Glutamatergic neuron (in vitro differentiated cells): ENCODE data around the gene PRKAG2. TPM values are rescaled to one million over a fixed set of nuclear protein-coding genes. Genes with fewer than 3 reads are reported as not detected.

ENCODE experiments used
- DNase-seq: peaks from one replicate; pipeline ENCODE4 v3.0.0; 2022
- H3K27ac Mint-ChIP-seq: one replicate; pipeline ENCODE4 v1.8.0; 2020; ENCODE audit warnings: mild to moderate bottlenecking, mixed read lengths, inconsistent platforms; ENCODE audit not compliant: unreplicated experiment
- H3K27me3 Mint-ChIP-seq: one replicate; pipeline ENCODE4 v1.8.0; 2020; ENCODE audit warnings: mild to moderate bottlenecking, moderate library complexity, mixed read lengths, inconsistent platforms; ENCODE audit not compliant: unreplicated experiment
- H3K36me3 Mint-ChIP-seq: one replicate; pipeline ENCODE4 v1.8.0; 2020; ENCODE audit warnings: mild to moderate bottlenecking, mixed read lengths, inconsistent platforms; ENCODE audit not compliant: unreplicated experiment
- H3K4me1 Mint-ChIP-seq: one replicate; pipeline ENCODE4 v1.8.0; 2020; ENCODE audit warnings: mild to moderate bottlenecking, low read depth, mixed read lengths, inconsistent platforms; ENCODE audit not compliant: unreplicated experiment
- H3K4me3 Mint-ChIP-seq: one replicate; pipeline ENCODE4 v1.8.0; 2020; ENCODE audit warnings: mild to moderate bottlenecking, mixed read lengths, inconsistent platforms; ENCODE audit not compliant: unreplicated experiment
- H3K9me3 Mint-ChIP-seq: one replicate; pipeline ENCODE4 v1.8.0; 2020; ENCODE audit warnings: mild to moderate bottlenecking, moderate library complexity, mixed read lengths, inconsistent platforms; ENCODE audit not compliant: unreplicated experiment
- total RNA-seq: library from RNA; stranded (reverse); fragmentation: NEBNext Ultra II Directional; extraction: Animal tissue kit (Norgen Biotek cat#: 25700); gene quantifications from one replicate; pipeline ENCODE4 v1.2.1, GENCODE V29; 2021; ENCODE audit not compliant: unreplicated experiment
- TF ChIP-seq, protein P1 (sequence below): fragments of 200-600 bp; sonication (generic); IDR thresholded peaks from one replicate; pipeline ENCODE4 v1.5.0; 2021; ENCODE audit not compliant: partially characterized antibody, unreplicated experiment

Gene PRKAG2
- total RNA-seq, 1 donor from 2014 or later = 24.7 TPM

- Mint-ChIP-seq H3K27me3 (peaks cover 8% of the 10 kb centered on the region), H3K9me3 (peaks cover 3% of the 10 kb centered on the region), H3K4me1 (peaks cover 15% of the 10 kb centered on the region), H3K4me3 (no peak overlapping the region), H3K36me3 (no peaks in the 10 kb centered on the region), H3K27ac (no peak overlapping the region)
- peak; percentile 40 for DNase-seq
- TF ChIP-seq, protein P1, sequence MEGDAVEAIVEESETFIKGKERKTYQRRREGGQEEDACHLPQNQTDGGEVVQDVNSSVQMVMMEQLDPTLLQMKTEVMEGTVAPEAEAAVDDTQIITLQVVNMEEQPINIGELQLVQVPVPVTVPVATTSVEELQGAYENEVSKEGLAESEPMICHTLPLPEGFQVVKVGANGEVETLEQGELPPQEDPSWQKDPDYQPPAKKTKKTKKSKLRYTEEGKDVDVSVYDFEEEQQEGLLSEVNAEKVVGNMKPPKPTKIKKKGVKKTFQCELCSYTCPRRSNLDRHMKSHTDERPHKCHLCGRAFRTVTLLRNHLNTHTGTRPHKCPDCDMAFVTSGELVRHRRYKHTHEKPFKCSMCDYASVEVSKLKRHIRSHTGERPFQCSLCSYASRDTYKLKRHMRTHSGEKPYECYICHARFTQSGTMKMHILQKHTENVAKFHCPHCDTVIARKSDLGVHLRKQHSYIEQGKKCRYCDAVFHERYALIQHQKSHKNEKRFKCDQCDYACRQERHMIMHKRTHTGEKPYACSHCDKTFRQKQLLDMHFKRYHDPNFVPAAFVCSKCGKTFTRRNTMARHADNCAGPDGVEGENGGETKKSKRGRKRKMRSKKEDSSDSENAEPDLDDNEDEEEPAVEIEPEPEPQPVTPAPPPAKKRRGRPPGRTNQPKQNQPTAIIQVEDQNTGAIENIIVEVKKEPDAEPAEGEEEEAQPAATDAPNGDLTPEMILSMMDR = no peak
Observed at GRCh38 chr7:151853896-151854719, 22.8 kb downstream of the PRKAG2 start.

GRCh38 chr7:151852486-151853396 is 24.2 kb downstream of the PRKAG2 start:
- H3K4me1 Mint-ChIP-seq = peaks cover 15% of the 10 kb centered on the region
- H3K27ac Mint-ChIP-seq = no peak overlapping the region
- peaks cover 2% of the 10 kb centered on the region for H3K9me3 Mint-ChIP-seq
- H3K36me3 Mint-ChIP-seq = no peaks in the 10 kb centered on the region
- DNase-seq = no peak
- peaks cover 6% of the 10 kb centered on the region for H3K27me3 Mint-ChIP-seq
- no peak overlapping the region for H3K4me3 Mint-ChIP-seq
- TF ChIP-seq, protein P1 = no peak

- peaks cover 6% of the 10 kb centered on the region for H3K27me3 Mint-ChIP-seq
- peaks cover 2% of the 10 kb centered on the region for H3K9me3 Mint-ChIP-seq
- DNase-seq = no peak
- H3K4me3 Mint-ChIP-seq = no peak overlapping the region
- peaks cover 8% of the 10 kb centered on the region for H3K4me1 Mint-ChIP-seq
- TF ChIP-seq, protein P1 = no peak
- H3K36me3 Mint-ChIP-seq = no peaks in the 10 kb centered on the region
- H3K27ac Mint-ChIP-seq = no peak overlapping the region
Observed at GRCh38 chr7:151851782-151852181, 25.1 kb downstream of the PRKAG2 start.

GRCh38 chr7:151851145-151851751 is 25.7 kb downstream of the PRKAG2 start:
- DNase-seq = peak; percentile 16
- no peaks in the 10 kb centered on the region for H3K36me3 Mint-ChIP-seq
- H3K9me3 Mint-ChIP-seq = no peaks in the 10 kb centered on the region
- peaks cover 6% of the 10 kb centered on the region for H3K27me3 Mint-ChIP-seq
- peaks cover 3% of the 10 kb centered on the region for H3K4me1 Mint-ChIP-seq
- H3K27ac Mint-ChIP-seq = no peak overlapping the region
- TF ChIP-seq, protein P1 = no peak
- H3K4me3 Mint-ChIP-seq = no peak overlapping the region
